ACHN (cell line): ENCODE measurements around the gene RABL2B.

Experiments
- DNase-seq: peaks from one replicate; pipeline ENCODE4 v3.0.0-alpha.2; 2015
- in situ Hi-C: cut with HindIII; loops from 2 replicates; pipeline ENCODE4 v1.10.0; 2017; ENCODE audit warnings: low sequenced_read_pairs, low pct_ligation_motif_present, low pct_unique_long_range_greater_than_20kb

RABL2B gene

DNA sequence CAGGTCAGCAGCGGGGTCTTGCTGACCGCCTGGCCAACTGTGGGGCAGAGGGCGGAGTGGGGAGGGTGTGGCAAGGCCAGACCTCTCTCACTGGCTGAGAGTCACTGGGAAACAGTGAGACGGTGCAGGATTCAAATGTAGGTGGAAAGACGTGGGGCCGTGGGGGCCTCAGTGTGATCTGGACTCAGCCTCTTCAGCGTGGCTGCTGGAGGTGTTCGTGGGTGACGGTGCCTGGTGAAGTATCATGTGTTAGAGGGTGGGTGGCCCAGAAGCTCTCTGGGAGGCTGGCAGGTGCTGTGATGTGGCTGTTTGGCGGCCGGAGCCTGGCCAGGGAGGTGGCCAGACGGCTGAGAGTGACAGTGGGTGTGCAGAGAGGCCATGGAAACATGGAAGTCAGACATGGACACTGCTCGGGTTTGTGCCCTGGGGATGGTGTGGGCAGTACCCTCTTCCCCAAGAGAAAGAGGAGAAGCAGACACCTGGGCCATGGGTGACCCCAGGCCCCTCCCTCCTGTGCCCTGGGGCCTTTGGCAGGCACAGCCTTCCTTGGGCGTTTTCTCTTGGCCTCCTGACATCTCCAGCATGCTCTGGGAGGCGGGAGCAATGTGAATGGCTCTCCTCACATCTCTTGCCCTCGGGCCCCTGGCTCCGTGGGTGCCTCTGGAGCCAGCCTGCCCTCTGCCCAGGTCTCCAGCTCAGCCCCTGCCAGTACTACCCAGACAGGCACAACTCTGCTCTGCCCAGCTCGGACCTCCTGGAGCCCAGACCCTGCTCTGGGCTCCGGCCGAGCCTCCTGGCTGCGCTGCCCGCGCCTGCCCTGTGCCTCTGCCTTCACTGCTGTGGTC, 55.5 kb downstream of the RABL2B start:
- no peak for DNase-seq
- in situ Hi-C loops, result no loop called here

- no peak for DNase-seq
- in situ Hi-C loops, result no loop called here
Measured at GRCh38 chr22:50726643-50727340, 56.6 kb downstream of the RABL2B start.

DNA sequence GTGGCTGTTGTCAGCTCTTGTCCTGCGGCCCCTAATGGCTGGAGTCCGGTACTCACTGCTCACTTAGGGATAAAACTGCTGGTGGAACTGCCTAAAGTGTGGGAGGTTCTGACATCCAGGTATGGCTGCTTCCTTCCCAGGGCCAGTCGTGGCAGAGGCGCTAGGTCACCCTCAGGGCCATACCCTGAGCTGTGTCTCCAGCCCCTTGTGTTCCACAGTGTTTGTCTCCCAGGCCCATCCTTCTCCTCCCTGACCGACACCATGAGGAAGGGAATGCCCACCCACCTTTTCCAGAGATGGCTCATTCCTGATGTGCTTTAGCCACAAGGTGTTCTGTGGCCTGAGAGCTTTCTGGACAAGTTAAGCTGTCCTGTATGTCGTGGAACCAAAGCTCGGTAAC, 57.8 kb downstream of the RABL2B start:
- in situ Hi-C loops, result no loop called here
- no peak for DNase-seq

- DNase-seq, result no peak
Measured at GRCh38 chr22:50724616-50725015, 58.8 kb downstream of the RABL2B start.

GRCh38 chr22:50723991-50724390, 59.4 kb downstream of the RABL2B start:
- in situ Hi-C loops, result no loop called here
- DNase-seq, result no peak

More at GRCh38 chr22:50724616-50725015, 58.8 kb downstream of the RABL2B start:
- in situ Hi-C loops, result no loop called here

GRCh38 chr22:50722716-50723428, 60.6 kb downstream of the RABL2B start:
- DNase-seq, result no peak
- in situ Hi-C loops, result no loop called here

- no peak for DNase-seq
- in situ Hi-C loops, result no loop called here
Measured at GRCh38 chr22:50722048-50722701, 61.3 kb downstream of the RABL2B start.

- no peak for DNase-seq
- in situ Hi-C loops, result no loop called here
Measured at GRCh38 chr22:50721257-50721844, 62.1 kb downstream of the RABL2B start.

GRCh38 chr22:50720301-50721256, 62.9 kb downstream of the RABL2B start:
- in situ Hi-C loops, result no loop called here
- DNase-seq, result no peak

GRCh38 chr22:50719814-50720300, 63.6 kb downstream of the RABL2B start:
- no peak for DNase-seq
- in situ Hi-C loops, result no loop called here

DNA sequence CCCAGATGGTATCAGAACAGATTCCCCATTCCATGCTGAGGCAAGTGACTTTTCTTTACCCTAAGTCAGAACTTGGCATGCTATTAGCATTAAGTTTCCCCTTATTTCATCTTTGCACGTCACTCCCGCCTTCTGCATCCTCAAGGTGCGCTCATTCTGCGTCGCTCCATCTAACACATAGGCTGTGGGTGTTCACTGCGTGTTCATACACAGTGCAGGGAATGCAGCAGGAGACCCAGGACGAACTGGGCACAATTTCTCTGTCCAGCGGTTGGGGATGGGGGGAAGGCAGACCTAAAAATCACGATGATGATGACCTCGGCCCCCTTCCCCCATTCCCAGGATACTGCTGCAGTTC, 65.1 kb downstream of the RABL2B start:
- DNase-seq, result no peak
- in situ Hi-C loops, result no loop called here

GRCh38 chr22:50717709-50718351, 65.6 kb downstream of the RABL2B start:
- DNase-seq, result no peak
- in situ Hi-C loops, result no loop called here
